ENCODE data around the gene CLEC4A.
"Not testable (repeated sequence)": the region's sequence is repeated elsewhere in the genome, so short reads cannot be mapped to it uniquely, and the experiment has no call there.

The CLEC4A gene

GRCh38 chr12:8087666-8088065 is 35.8 kb upstream of the CLEC4A start:
- Histone ChIP-seq H3K36me3 (ENCODE audit: control insufficient read depth in 1 of 2, insufficient read depth in 2 of 2, low read length in 2 of 2) (peaks cover 18 to 35% of the 10 kb centered on the region in 2 donors), H3K9ac (ENCODE audit: low read depth in 1 of 2, low read length in 2 of 2) (no peak overlapping the region), H3K4me1 (ENCODE audit: control insufficient read depth in 1 of 2, insufficient read depth in 2 of 2, low read length in 2 of 2) (peaks cover 26 to 27% of the 10 kb centered on the region in 2 donors), H3K9me3 (ENCODE audit: control insufficient read depth in 1 of 2, low read length in 2 of 2) (no peaks in the 10 kb centered on the region), H3K27me3 (ENCODE audit: control insufficient read depth in 1 of 2, insufficient read depth in 2 of 2, low read length in 2 of 2) (no peaks in the 10 kb centered on the region), H3K27ac (ENCODE audit: low read depth, low read length) (no peak overlapping the region), H3K4me3 (ENCODE audit: low read depth in 1 of 2, low read length in 2 of 2) (no peak overlapping the region)

GRCh38 chr12:8088574-8088973 is 34.8 kb upstream of the CLEC4A start:
- H3K4me1 ChIP-seq (ENCODE audit: control insufficient read depth in 1 of 2, insufficient read depth in 2 of 2, low read length in 2 of 2): peaks cover 17 to 22% of the 10 kb centered on the region in 2 donors
- H3K36me3 ChIP-seq (ENCODE audit: control insufficient read depth in 1 of 2, insufficient read depth in 2 of 2, low read length in 2 of 2): peaks cover 24 to 44% of the 10 kb centered on the region in 2 donors
- no peak overlapping the region for H3K4me3 ChIP-seq (ENCODE audit: low read depth in 1 of 2, low read length in 2 of 2)
- H3K9me3 ChIP-seq (ENCODE audit: control insufficient read depth in 1 of 2, low read length in 2 of 2): no peaks in the 10 kb centered on the region
- H3K27ac ChIP-seq (ENCODE audit: low read depth, low read length): no peak overlapping the region
- no peak overlapping the region for H3K9ac ChIP-seq (ENCODE audit: low read depth in 1 of 2, low read length in 2 of 2)
- H3K27me3 ChIP-seq (ENCODE audit: control insufficient read depth in 1 of 2, insufficient read depth in 2 of 2, low read length in 2 of 2): no peaks in the 10 kb centered on the region

- not testable (repeated sequence) for H3K9me3 ChIP-seq (ENCODE audit: control insufficient read depth in 1 of 2, low read length in 2 of 2); H3K27me3 ChIP-seq (ENCODE audit: control insufficient read depth in 1 of 2, insufficient read depth in 2 of 2, low read length in 2 of 2); H3K27ac ChIP-seq (ENCODE audit: low read depth, low read length); H3K9ac ChIP-seq (ENCODE audit: low read depth in 1 of 2, low read length in 2 of 2); H3K4me3 ChIP-seq (ENCODE audit: low read depth in 1 of 2, low read length in 2 of 2)
- peaks cover 24 to 46% of the 10 kb centered on the region in 2 donors for H3K36me3 ChIP-seq (ENCODE audit: control insufficient read depth in 1 of 2, insufficient read depth in 2 of 2, low read length in 2 of 2)
- H3K4me1 ChIP-seq (ENCODE audit: control insufficient read depth in 1 of 2, insufficient read depth in 2 of 2, low read length in 2 of 2): peaks cover 10 to 20% of the 10 kb centered on the region in 2 donors
Observed at GRCh38 chr12:8089277-8089676, 34.1 kb upstream of the CLEC4A start.

- Histone ChIP-seq H3K36me3 (ENCODE audit: control insufficient read depth in 1 of 2, insufficient read depth in 2 of 2, low read length in 2 of 2) (peaks cover 27 to 50% of the 10 kb centered on the region in 2 donors), H3K9ac (ENCODE audit: low read depth in 1 of 2, low read length in 2 of 2) (no peak overlapping the region), H3K4me3 (ENCODE audit: low read depth in 1 of 2, low read length in 2 of 2) (no peak overlapping the region), H3K27me3 (ENCODE audit: control insufficient read depth in 1 of 2, insufficient read depth in 2 of 2, low read length in 2 of 2) (no peaks in the 10 kb centered on the region), H3K27ac (ENCODE audit: low read depth, low read length) (no peak overlapping the region), H3K9me3 (ENCODE audit: control insufficient read depth in 1 of 2, low read length in 2 of 2) (no peaks in the 10 kb centered on the region), H3K4me1 (ENCODE audit: control insufficient read depth in 1 of 2, insufficient read depth in 2 of 2, low read length in 2 of 2) (peaks cover 6 to 16% of the 10 kb centered on the region in 2 donors)
Observed at GRCh38 chr12:8089716-8090115, 33.7 kb upstream of the CLEC4A start.

GRCh38 chr12:8093291-8093690 is 30.1 kb upstream of the CLEC4A start:
- peaks cover 45 to 74% of the 10 kb centered on the region in 2 donors for H3K36me3 ChIP-seq (ENCODE audit: control insufficient read depth in 1 of 2, insufficient read depth in 2 of 2, low read length in 2 of 2)
- H3K4me3 ChIP-seq (ENCODE audit: low read depth in 1 of 2, low read length in 2 of 2): no peak overlapping the region
- H3K4me1 ChIP-seq (ENCODE audit: control insufficient read depth in 1 of 2, insufficient read depth in 2 of 2, low read length in 2 of 2): peaks cover 4 to 6% of the 10 kb centered on the region in 2 donors

GRCh38 chr12:8096281-8096915 is 27.0 kb upstream of the CLEC4A start:
- Histone ChIP-seq H3K9ac (ENCODE audit: low read depth in 1 of 2, low read length in 2 of 2) (no peak overlapping the region), H3K4me3 (ENCODE audit: low read depth in 1 of 2, low read length in 2 of 2) (no peak overlapping the region), H3K9me3 (ENCODE audit: control insufficient read depth in 1 of 2, low read length in 2 of 2) (no peaks in the 10 kb centered on the region), H3K4me1 (ENCODE audit: control insufficient read depth in 1 of 2, insufficient read depth in 2 of 2, low read length in 2 of 2) (no peaks in the 10 kb centered on the region), H3K27ac (ENCODE audit: low read depth, low read length) (no peak overlapping the region), H3K27me3 (ENCODE audit: control insufficient read depth in 1 of 2, insufficient read depth in 2 of 2, low read length in 2 of 2) (no peaks in the 10 kb centered on the region), H3K36me3 (ENCODE audit: control insufficient read depth in 1 of 2, insufficient read depth in 2 of 2, low read length in 2 of 2) (peaks cover 39 to 52% of the 10 kb centered on the region in 2 donors)

More at GRCh38 chr12:8093291-8093690, 30.1 kb upstream of the CLEC4A start:
- Histone ChIP-seq H3K27ac (ENCODE audit: low read depth, low read length) (no peak overlapping the region), H3K27me3 (ENCODE audit: control insufficient read depth in 1 of 2, insufficient read depth in 2 of 2, low read length in 2 of 2) (no peaks in the 10 kb centered on the region), H3K9me3 (ENCODE audit: control insufficient read depth in 1 of 2, low read length in 2 of 2) (no peaks in the 10 kb centered on the region), H3K9ac (ENCODE audit: low read depth in 1 of 2, low read length in 2 of 2) (no peak overlapping the region)

GRCh38 chr12:8099235-8099634 is 24.2 kb upstream of the CLEC4A start:
- H3K27ac ChIP-seq (ENCODE audit: low read depth, low read length): no peak overlapping the region
- no peak overlapping the region for H3K4me3 ChIP-seq (ENCODE audit: low read depth in 1 of 2, low read length in 2 of 2)
- peaks cover 20 to 29% of the 10 kb centered on the region in 2 donors for H3K36me3 ChIP-seq (ENCODE audit: control insufficient read depth in 1 of 2, insufficient read depth in 2 of 2, low read length in 2 of 2)
- H3K9me3 ChIP-seq (ENCODE audit: control insufficient read depth in 1 of 2, low read length in 2 of 2): no peaks in the 10 kb centered on the region
- H3K9ac ChIP-seq (ENCODE audit: low read depth in 1 of 2, low read length in 2 of 2): no peak overlapping the region
- H3K27me3 ChIP-seq (ENCODE audit: control insufficient read depth in 1 of 2, insufficient read depth in 2 of 2, low read length in 2 of 2): no peaks in the 10 kb centered on the region
- no peaks in the 10 kb centered on the region for H3K4me1 ChIP-seq (ENCODE audit: control insufficient read depth in 1 of 2, insufficient read depth in 2 of 2, low read length in 2 of 2)

GRCh38 chr12:8108808-8109398 is 14.5 kb upstream of the CLEC4A start:
- peaks cover 0 to 4% of the 10 kb centered on the region in 2 donors for H3K4me1 ChIP-seq (ENCODE audit: control insufficient read depth in 1 of 2, insufficient read depth in 2 of 2, low read length in 2 of 2)
- peak overlapping the region in 1 of 2 donors; percentile 29 for H3K9ac ChIP-seq (ENCODE audit: low read depth in 1 of 2, low read length in 2 of 2)
- H3K4me3 ChIP-seq (ENCODE audit: low read depth in 1 of 2, low read length in 2 of 2): no peak overlapping the region
- H3K27me3 ChIP-seq (ENCODE audit: control insufficient read depth in 1 of 2, insufficient read depth in 2 of 2, low read length in 2 of 2): no peaks in the 10 kb centered on the region
- peaks cover 0 to 3% of the 10 kb centered on the region in 2 donors for H3K36me3 ChIP-seq (ENCODE audit: control insufficient read depth in 1 of 2, insufficient read depth in 2 of 2, low read length in 2 of 2)
- no peak overlapping the region for H3K27ac ChIP-seq (ENCODE audit: low read depth, low read length)
- H3K9me3 ChIP-seq (ENCODE audit: control insufficient read depth in 1 of 2, low read length in 2 of 2): no peaks in the 10 kb centered on the region

GRCh38 chr12:8113117-8113516 is 10.3 kb upstream of the CLEC4A start:
- H3K27ac ChIP-seq (ENCODE audit: low read depth, low read length); H3K36me3 ChIP-seq (ENCODE audit: control insufficient read depth in 1 of 2, insufficient read depth in 2 of 2, low read length in 2 of 2); H3K4me1 ChIP-seq (ENCODE audit: control insufficient read depth in 1 of 2, insufficient read depth in 2 of 2, low read length in 2 of 2); H3K9me3 ChIP-seq (ENCODE audit: control insufficient read depth in 1 of 2, low read length in 2 of 2); H3K4me3 ChIP-seq (ENCODE audit: low read depth in 1 of 2, low read length in 2 of 2); H3K27me3 ChIP-seq (ENCODE audit: control insufficient read depth in 1 of 2, insufficient read depth in 2 of 2, low read length in 2 of 2); H3K9ac ChIP-seq (ENCODE audit: low read depth in 1 of 2, low read length in 2 of 2): not testable (repeated sequence)

GRCh38 chr12:8120072-8120713 is 3.2 kb upstream of the CLEC4A start:
- Histone ChIP-seq H3K9ac (ENCODE audit: low read depth in 1 of 2, low read length in 2 of 2) (no peak overlapping the region), H3K27ac (ENCODE audit: low read depth, low read length) (no peak overlapping the region), H3K4me1 (ENCODE audit: control insufficient read depth in 1 of 2, insufficient read depth in 2 of 2, low read length in 2 of 2) (no peaks in the 10 kb centered on the region), H3K27me3 (ENCODE audit: control insufficient read depth in 1 of 2, insufficient read depth in 2 of 2, low read length in 2 of 2) (no peaks in the 10 kb centered on the region), H3K36me3 (ENCODE audit: control insufficient read depth in 1 of 2, insufficient read depth in 2 of 2, low read length in 2 of 2) (no peaks in the 10 kb centered on the region), H3K4me3 (ENCODE audit: low read depth in 1 of 2, low read length in 2 of 2) (no peak overlapping the region), H3K9me3 (ENCODE audit: control insufficient read depth in 1 of 2, low read length in 2 of 2) (no peaks in the 10 kb centered on the region)
